GM18868 (cell line): ENCODE measurements around the gene DKK2.

Source experiments
- ATAC-seq: cut with Tn5 transposase; IDR thresholded peaks from one replicate; pipeline ENCODE4 v1.9.1; 2021; ENCODE audit warnings: mild to moderate bottlenecking, moderate library complexity; ENCODE audit not compliant: unreplicated experiment

Gene DKK2

GRCh38 chr4:107017443-107018343 is 18.4 kb downstream of the DKK2 start:
- ATAC-seq, result no peak

- ATAC-seq, result no peak
These were observed 24.8 kb downstream of the DKK2 start for GRCh38 chr4:107011312-107011711.

- no peak for ATAC-seq
These were observed 26.7 kb downstream of the DKK2 start for GRCh38 chr4:107009196-107009968.

GRCh38 chr4:107008115-107008514 is 28.0 kb downstream of the DKK2 start:
- ATAC-seq, result peak; percentile 67

GRCh38 chr4:107006218-107006617 is 29.9 kb downstream of the DKK2 start:
- peak; percentile 57 for ATAC-seq

- ATAC-seq, result no peak
These were observed 39.6 kb downstream of the DKK2 start for GRCh38 chr4:106996490-106996889.

GRCh38 chr4:106993827-106994226 is 42.3 kb downstream of the DKK2 start:
- no peak for ATAC-seq

GRCh38 chr4:106987311-106987710 is 48.8 kb downstream of the DKK2 start:
- ATAC-seq, result no peak

GRCh38 chr4:106986486-106986885 is 49.6 kb downstream of the DKK2 start:
- peak; percentile 40 for ATAC-seq

- ATAC-seq, result peak; percentile 16
These were observed 50.3 kb downstream of the DKK2 start for GRCh38 chr4:106985830-106986229.

GRCh38 chr4:106982711-106983211 is 53.4 kb downstream of the DKK2 start:
- no peak for ATAC-seq

- no peak for ATAC-seq
These were observed 54.7 kb downstream of the DKK2 start for GRCh38 chr4:106981431-106981830.

- no peak for ATAC-seq
These were observed 56.6 kb downstream of the DKK2 start for GRCh38 chr4:106979476-106979875.

GRCh38 chr4:106978046-106978774 is 57.9 kb downstream of the DKK2 start:
- no peak for ATAC-seq

GRCh38 chr4:106971636-106972035 is 64.5 kb downstream of the DKK2 start:
- ATAC-seq, result no peak

- ATAC-seq, result no peak
These were observed 68.2 kb downstream of the DKK2 start for GRCh38 chr4:106967892-106968291.

- no peak for ATAC-seq
These were observed 82.9 kb downstream of the DKK2 start for GRCh38 chr4:106953036-106953705.

GRCh38 chr4:106951891-106952290 is 84.2 kb downstream of the DKK2 start:
- ATAC-seq, result no peak

GRCh38 chr4:106941841-106942240 is 94.3 kb downstream of the DKK2 start:
- no peak for ATAC-seq

GRCh38 chr4:106930522-106930921 is 105.6 kb downstream of the DKK2 start:
- ATAC-seq, result no peak

- no peak for ATAC-seq
These were observed 106.9 kb downstream of the DKK2 start for GRCh38 chr4:106929248-106929647.
